OCI-LY1 (cell line): ENCODE measurements around the gene CTNND2.

ENCODE experiments used
- CTCF ChIP-seq: fragments of 200-600 bp; sonication (generic), shearing (Covaris generic); IDR thresholded peaks from 2 replicates; pipeline ENCODE4 v1.5.1; 2017; ENCODE audit warnings: mild to moderate bottlenecking, antibody characterized with exemption, low read length, moderate library complexity, mixed read lengths
- EZH2 ChIP-seq: fragments of 200-600 bp; sonication (generic), shearing (Covaris generic); IDR thresholded peaks from 2 replicates; pipeline ENCODE4 v1.8.0; 2017; ENCODE audit warnings: borderline replicate concordance, mixed run types, mild to moderate bottlenecking, antibody characterized with exemption, low read length, moderate library complexity, mixed read lengths

DNA sequence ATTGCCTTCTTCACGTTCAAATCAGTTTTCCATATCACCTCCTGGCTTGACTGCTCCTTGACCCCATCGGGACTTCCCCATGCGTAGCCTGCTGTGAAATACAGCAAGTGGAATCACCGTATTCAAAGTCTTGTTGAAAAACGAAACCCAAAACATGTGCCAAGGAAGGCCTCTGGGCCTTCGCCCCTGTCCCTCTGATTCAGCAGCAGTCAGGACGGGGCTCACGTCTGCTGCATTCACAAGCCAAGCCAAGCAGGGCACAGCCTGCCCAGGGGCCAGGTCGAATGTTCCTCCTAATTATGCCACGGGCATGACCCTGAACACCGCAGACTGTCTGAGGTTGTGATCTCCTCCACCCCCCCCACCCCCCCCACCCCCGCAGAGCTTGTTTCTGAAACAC, 960 bp upstream of the CTNND2 start:
- no peak for TF ChIP-seq CTCF
- no peak for TF ChIP-seq EZH2
